HK-2 (cell line): ENCODE data around the gene GPR31.
"Not testable (repeated sequence)": the region's sequence is repeated elsewhere in the genome, so short reads cannot be mapped to it uniquely, and the experiment has no call there.

Experiments
- DNase-seq: peaks from one replicate; pipeline ENCODE4 v3.0.0-alpha.2; 2018; ENCODE audit not compliant: unreplicated experiment

GPR31 gene

GRCh38 chr6:167167699-167168098, 9.9 kb upstream of the GPR31 start:
- not testable (repeated sequence) for DNase-seq

DNA sequence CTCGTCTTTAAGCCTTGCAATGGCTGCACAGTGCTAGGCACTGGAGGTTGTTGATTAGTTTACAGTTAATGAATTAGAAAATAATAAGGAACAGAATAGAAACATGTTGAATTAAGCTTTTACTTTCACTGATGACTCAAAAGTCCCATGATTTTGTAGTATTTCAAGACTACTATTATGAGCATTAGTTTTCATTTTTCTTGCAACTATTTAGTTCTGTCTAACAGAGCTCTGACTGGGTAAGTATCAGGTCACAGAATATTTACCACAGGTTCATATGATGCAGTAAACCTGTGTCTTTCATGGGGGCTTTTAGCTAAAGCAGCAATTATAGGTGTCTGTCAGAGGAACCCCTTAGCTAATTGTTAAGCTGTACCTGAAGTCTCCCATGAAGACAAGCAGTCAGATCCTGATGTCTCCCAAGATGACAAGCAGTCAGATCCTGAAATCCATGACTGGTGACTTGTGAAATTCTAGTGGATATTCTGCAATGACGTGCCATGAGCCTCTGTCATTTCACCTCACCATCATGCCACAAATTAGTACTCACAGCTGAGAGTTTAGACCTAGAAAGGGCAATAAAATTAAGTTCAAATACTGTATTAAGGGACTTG, 8.2 kb upstream of the GPR31 start:
- no peak for DNase-seq

DNA sequence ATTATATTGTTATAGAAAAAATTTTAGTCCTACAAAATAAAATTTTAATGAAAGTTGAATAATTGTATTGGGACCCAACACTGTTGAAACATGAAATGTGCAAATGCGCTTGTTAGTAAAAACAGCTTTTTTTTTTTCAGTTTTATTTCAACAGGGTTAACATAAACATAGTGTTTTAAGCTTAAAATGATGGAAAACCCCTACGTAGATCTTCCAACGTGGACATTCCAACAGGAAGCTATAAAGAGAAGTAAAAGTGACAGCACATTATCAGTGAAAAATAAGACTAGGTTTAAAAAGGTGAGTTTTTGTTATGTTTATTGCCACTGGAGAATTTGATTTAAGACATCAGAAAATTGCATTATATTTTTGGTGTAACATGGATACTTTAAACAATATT, 6.5 kb upstream of the GPR31 start:
- DNase-seq = no peak

- no peak for DNase-seq
These were observed 5.8 kb upstream of the GPR31 start for GRCh38 chr6:167163476-167164011.

- no peak for DNase-seq
These were observed 4.8 kb upstream of the GPR31 start for GRCh38 chr6:167162591-167162990.

DNA sequence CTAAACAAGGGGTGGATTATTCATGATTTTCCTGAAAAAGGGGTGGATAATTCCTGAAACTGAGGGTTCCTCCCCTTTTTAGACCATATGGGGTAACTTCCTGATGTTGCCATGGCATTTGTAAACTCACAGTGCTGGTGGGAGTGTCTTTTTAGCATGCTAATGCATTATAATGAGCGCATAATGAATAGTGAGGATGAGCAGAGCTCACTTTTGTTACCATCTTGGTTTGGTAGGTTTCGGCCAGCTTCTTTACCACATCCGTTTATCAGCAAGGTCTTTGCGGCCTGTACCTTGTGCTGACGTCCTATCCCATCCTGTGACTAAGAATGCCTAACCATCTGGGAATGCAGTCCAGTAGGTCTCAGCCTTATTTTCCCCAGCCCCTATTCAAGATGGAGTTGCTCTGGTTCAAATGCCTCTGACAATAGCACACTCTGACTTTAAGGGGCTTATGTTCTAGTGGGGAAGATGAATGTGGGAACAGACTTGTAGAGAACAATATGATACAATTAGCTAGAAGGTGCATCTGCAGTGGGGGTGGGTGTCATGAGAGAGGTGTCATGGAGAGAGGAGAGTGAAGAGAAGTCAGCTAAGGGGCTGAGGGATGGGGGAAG, 4.2 kb upstream of the GPR31 start:
- no peak for DNase-seq

GRCh38 chr6:167157414-167157813, 366 bp downstream of the GPR31 start:
- no peak for DNase-seq

DNA sequence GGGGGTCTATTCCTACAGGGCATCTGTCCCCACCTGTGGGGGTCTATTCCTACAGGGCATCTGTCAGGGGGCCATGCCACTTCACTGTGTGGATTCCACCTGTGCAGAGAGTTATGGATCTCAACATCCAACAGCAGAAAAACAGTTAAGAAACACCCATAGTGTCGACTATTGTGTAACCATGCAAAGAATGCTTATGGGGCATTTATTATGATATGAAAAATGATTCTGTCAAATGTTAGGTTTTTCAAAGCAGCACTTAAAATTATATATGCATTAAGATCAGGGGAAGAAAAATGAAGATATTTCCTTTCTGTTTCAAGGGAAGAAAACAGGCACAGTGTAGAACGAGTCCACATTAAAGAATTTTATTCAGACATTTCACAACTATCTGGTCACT, 2.9 kb downstream of the GPR31 start:
- no peak for DNase-seq

DNA sequence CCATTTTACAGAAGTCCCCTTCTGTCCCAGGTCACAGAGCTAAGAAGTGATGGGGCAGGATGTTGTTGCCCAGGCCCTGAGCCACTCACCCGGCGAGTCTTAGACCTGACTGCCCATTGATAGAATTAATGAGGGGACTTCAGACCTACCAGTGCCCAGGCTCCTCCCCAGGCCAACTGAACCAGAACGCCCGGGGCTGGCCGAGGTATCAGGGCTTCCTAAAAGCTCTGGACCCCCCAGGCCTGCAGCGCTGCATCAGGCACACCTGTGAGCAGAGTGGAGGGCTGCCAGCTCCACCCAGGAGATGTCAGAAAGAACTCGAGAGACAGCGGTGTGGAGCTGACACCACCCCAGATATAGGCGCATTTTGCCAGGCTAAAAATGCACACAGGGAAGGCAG, 3.5 kb downstream of the GPR31 start:
- no peak for DNase-seq

- DNase-seq = no peak
These were observed 4.2 kb downstream of the GPR31 start for GRCh38 chr6:167153521-167153959.

- DNase-seq = no peak
These were observed 4.9 kb downstream of the GPR31 start for GRCh38 chr6:167152862-167153261.

DNA sequence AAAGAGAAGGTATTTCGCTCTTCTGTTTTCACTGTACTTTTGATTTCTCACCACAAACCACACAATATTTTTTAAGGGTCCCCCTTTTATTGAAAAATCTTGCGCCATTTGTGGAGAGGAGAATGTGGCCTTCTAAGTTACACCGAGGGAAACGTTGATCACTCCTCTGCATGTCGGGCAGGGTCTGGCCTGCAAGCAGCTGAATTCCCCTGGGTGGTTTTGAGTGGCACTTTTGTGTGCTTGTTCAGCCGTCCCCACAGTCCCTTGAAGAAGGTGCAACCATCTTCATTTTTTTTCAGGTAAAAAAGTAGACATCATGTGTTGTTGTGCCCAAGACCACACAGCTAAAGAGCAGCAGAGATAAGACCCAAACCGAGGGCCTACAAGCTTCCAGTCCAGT, 6.1 kb downstream of the GPR31 start:
- DNase-seq = no peak

DNA sequence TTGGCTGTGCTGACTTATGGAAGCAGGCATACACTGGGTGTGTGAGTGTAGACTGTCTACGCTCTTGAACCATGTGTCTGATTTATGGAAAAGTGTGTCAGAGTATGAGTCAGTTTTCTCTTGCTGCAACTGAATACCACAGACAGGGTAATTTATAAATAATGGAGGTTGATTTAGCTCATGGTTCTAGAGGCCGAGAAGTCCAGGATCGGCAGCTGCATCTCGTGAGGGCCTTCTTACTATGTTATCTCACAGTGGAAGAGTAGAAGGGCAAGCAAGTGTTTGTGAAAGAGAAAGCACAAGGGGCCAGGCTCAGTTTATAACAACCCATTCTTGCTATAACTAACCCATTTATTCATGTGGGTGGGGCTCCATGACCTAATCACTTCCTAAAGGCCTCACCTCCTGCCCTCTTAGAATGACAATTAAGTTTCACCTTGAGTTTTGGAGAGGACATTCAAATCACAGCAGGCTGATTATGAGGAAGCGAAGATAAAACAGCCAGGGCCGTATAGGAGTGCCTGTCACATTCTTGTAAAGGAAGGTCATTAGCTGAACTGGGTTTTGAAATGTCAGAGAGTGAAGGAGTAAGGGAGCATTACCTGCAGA, 6.7 kb downstream of the GPR31 start:
- DNase-seq = no peak

GRCh38 chr6:167148997-167149396, 8.8 kb downstream of the GPR31 start:
- DNase-seq = no peak

- no peak for DNase-seq
These were observed 9.8 kb downstream of the GPR31 start for GRCh38 chr6:167148021-167148420.

- DNase-seq = no peak
These were observed 10.8 kb downstream of the GPR31 start for GRCh38 chr6:167146977-167147376.

DNA sequence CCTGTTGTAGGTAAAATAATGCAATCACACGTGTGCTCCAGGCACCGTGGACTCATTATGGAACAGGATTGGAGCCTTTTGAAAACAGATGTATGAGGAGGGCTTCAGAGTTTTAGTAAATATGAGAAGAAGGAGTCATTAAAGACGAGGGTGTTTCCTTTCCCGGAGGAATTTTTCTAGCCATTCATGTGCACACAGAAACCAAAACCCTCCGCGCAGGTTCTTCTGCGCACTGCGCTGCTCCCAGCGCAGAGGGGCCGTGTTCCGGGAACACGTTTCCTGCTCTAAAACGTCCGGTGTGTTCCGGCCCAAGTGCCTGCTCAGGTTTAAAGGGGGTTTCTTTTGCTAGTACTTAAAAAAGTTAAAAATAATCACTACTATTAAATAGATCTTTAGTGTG, 11.6 kb downstream of the GPR31 start:
- no peak for DNase-seq

GRCh38 chr6:167145461-167145860, 12.3 kb downstream of the GPR31 start:
- DNase-seq = no peak

GRCh38 chr6:167143041-167143440, 14.7 kb downstream of the GPR31 start:
- DNase-seq = no peak

DNA sequence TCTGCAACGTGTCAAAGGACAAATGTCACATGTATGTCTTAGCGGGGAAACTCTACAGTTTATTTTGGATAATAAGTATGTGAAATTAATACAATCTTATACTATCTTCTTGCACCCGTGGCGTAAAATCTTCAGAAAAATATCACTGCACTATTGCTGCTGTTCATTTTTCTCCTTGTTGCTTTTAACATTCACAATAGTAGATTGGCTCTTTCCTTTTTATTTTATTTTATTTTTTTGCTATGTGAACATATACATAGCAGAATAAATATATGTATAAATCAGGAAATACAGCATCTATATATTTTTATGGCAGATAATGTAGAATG, 15.4 kb downstream of the GPR31 start:
- DNase-seq = no peak

DNA sequence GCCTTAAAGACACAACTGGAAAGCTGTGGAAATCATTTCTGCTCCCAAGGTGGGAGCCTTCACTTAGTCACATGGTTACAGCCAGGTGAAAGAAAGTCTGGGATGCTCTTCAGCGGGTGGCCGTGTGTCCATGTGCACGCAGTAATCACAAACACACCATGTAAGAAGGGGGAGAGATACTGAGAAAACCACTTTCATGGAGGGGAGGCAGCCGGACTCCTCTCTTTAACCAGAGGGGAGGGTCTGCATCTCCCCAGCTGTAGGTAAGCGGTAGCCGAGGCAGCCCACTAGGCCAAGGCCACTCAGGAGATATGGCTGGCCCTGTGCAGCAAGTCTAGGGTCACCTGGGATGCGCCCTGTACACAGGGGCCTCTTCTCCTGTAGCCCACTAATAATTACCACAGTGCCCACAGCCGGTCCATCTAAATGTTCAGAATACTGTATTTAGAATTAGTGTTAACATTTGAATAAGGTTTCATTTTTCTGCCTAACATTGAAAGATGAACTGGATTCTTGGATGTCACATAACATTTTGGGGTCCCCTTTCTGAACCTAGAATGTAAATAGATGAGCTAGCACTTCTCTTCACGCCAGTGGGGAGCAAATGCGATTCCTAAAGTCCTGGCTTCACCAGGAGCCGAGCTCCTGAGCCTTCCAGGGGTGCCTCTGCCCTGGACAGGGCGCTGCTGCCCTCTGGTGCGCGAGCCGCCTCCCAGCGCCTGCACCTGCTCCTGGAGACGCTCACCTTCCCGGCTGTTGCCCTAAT, 15.9 kb downstream of the GPR31 start:
- DNase-seq = peak; percentile 46

- no peak for DNase-seq
These were observed 16.9 kb downstream of the GPR31 start for GRCh38 chr6:167140589-167141474.
